Naive thymus-derived CD4-positive, alpha-beta T cell (primary cell): ENCODE data around the gene RELN. TPM values are rescaled to one million over a fixed set of nuclear protein-coding genes. Genes with fewer than 3 reads are reported as not detected.

Experiments
- ATAC-seq: fragments of 150-1000 bp; cut with Tn5 transposase; 2 replicates; pipeline ENCODE4 v1.10.0; 2021; ENCODE audit warnings: mild to moderate bottlenecking, moderate library complexity
- CTCF ChIA-PET: fragments of 350-600 bp; sonication (Branson Sonifier 250); formaldehyde crosslinking; loops from one replicate; lab custom pipeline; 2021; ENCODE audit warnings: antibody characterized with exemption; lab: Charles Lee
- POLR2A ChIA-PET: fragments of 350-600 bp; sonication (Branson Sonifier 250); formaldehyde crosslinking; loops from one replicate; lab custom pipeline; 2021; ENCODE audit warnings: antibody characterized with exemption, inconsistent platforms; lab: Charles Lee
- DNase-seq, 9 donors: peaks; one replicate each; pipeline versions ENCODE4 v3.0.0 to v3.0.0-alpha.2; 2020 to 2022; ENCODE audit warnings: mixed read lengths in 1 of 9
- H3K27ac ChIP-seq: one replicate; pipeline ENCODE4 v1.7.0; 2013; ENCODE audit warnings: mild to moderate bottlenecking, low read depth, low read length, moderate library complexity
- H3K27me3 ChIP-seq, 2 donors: one replicate each; pipeline ENCODE4 v1.7.0; 2013; ENCODE audit warnings: low read length in 2 of 2, mild to moderate bottlenecking in 2 of 2, moderate library complexity in 2 of 2; ENCODE audit not compliant: control insufficient read depth in 2 of 2, insufficient read depth in 2 of 2
- H3K36me3 ChIP-seq, 3 experiments: 1 replicate in 2 of 3; 2 replicates in 1 of 3; pipeline ENCODE4 v1.7.0; 2013; ENCODE audit warnings: low read length in 3 of 3, mild to moderate bottlenecking in 3 of 3, moderate library complexity in 1 of 3; ENCODE audit not compliant: insufficient read depth in 3 of 3, control insufficient read depth in 2 of 3
- H3K4me1 ChIP-seq, 2 donors: one replicate each; pipeline ENCODE4 v1.7.0; 2013; ENCODE audit warnings: low read length in 2 of 2, mild to moderate bottlenecking in 2 of 2, moderate library complexity in 1 of 2; ENCODE audit not compliant: control insufficient read depth in 2 of 2, insufficient read depth in 2 of 2
- H3K4me3 ChIP-seq: 2 replicates; pipeline ENCODE4 v1.7.0; 2013; ENCODE audit warnings: mild to moderate bottlenecking, low read length
- H3K9me3 ChIP-seq, 3 experiments: 1 replicate in 2 of 3; 2 replicates in 1 of 3; pipeline ENCODE4 v1.7.0; 2013; ENCODE audit warnings: low read length in 3 of 3; ENCODE audit not compliant: control insufficient read depth in 2 of 3
- H3K27ac Mint-ChIP-seq, 9 donors: one replicate each; pipeline ENCODE4 v1.8.0; 2020 to 2022; ENCODE audit warnings: mixed read lengths in 9 of 9, mild to moderate bottlenecking in 8 of 9, moderate library complexity in 5 of 9, inconsistent platforms in 2 of 9
- H3K27me3 Mint-ChIP-seq, 5 donors: one replicate each; pipeline ENCODE4 v1.8.0; 2021 to 2022; ENCODE audit warnings: mixed read lengths in 5 of 5, mild to moderate bottlenecking in 1 of 5
- H3K36me3 Mint-ChIP-seq, 5 donors: one replicate each; pipeline ENCODE4 v1.8.0; 2020 to 2022; ENCODE audit warnings: mixed read lengths in 5 of 5, mild to moderate bottlenecking in 3 of 5, inconsistent platforms in 1 of 5
- H3K4me1 Mint-ChIP-seq, 7 donors: one replicate each; pipeline ENCODE4 v1.8.0; 2020 to 2022; ENCODE audit warnings: mixed read lengths in 7 of 7, mild to moderate bottlenecking in 3 of 7, inconsistent platforms in 1 of 7
- H3K4me3 Mint-ChIP-seq, 10 donors: one replicate each; pipeline ENCODE4 v1.8.0; 2020 to 2022; ENCODE audit warnings: mild to moderate bottlenecking in 10 of 10, mixed read lengths in 10 of 10, moderate library complexity in 6 of 10, inconsistent platforms in 2 of 10
- H3K9me3 Mint-ChIP-seq, 11 donors: one replicate each; pipeline ENCODE4 v1.8.0; 2020 to 2022; ENCODE audit warnings: mixed read lengths in 11 of 11, mild to moderate bottlenecking in 4 of 11, inconsistent platforms in 1 of 11, moderate library complexity in 1 of 11
- intact Hi-C, 2 donors: fragments of 100-400 bp; cut with micrococcal nuclease; formaldehyde crosslinking; loops; one replicate each; pipeline ENCODE4 v1.15.1; 2023
- polyA plus RNA-seq, 2 donors: library from polyadenylated mRNA; unstranded; fragments of 300-500 nt; fragmentation: Illumina TruSeq; gene quantifications; one replicate each; pipeline ENCODE4 v1.2.3, GENCODE V29; 2021
- total RNA-seq, 6 experiments: library from RNA in 5 of 6; stranded (reverse) in 5 of 6; gene quantifications; 1 replicate in 5 of 6; 2 replicates in 1 of 6; pipeline ENCODE4 v1.2.3 and lab custom pipeline; 2021 to 2026

The RELN gene
- total and polyA plus RNA-seq, 7 experiments from 2014 or later = not detected

DNA sequence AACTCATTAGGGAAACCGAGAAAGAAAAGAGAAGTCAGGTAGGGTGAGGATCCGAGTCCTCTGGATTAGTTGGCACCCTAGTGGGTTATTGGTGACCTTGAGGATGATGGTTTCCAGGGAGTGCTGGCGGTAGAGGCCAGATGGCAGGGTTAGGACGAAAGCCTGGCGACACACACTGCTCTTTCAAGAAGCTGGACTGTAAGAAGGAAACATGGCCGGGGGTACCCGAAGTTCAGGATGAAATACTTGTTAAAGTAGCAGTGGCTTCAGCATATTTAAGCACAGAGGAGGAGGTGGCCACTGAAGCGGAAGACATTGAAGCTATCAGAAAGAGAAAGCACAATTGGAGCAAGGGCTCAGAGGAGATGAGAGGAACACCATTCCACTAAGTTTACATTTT is 224.6 kb downstream of the RELN start:
- no peaks in the 10 kb centered on the region for H3K4me1 ChIP-seq
- CTCF ChIA-PET = no interaction called here
- H3K4me1 Mint-ChIP-seq = no peaks in the 10 kb centered on the region
- POLR2A ChIA-PET = interaction anchor here (0.7 kb wide), 1 partner anchor 1092 kb away, joined by 3 read pairs; no protein-coding TSS in a partner anchor
- H3K27me3 ChIP-seq = no peaks in the 10 kb centered on the region
- DNase-seq (no peak), ATAC-seq (no peak)
- no peaks in the 10 kb centered on the region for H3K36me3 Mint-ChIP-seq
- no peak overlapping the region for H3K27ac Mint-ChIP-seq
- H3K9me3 Mint-ChIP-seq = peaks cover 0 to 6% (median 0%) of the 10 kb centered on the region in 11 donors
- no peak overlapping the region for H3K4me3 ChIP-seq
- H3K27me3 Mint-ChIP-seq = peaks cover 0 to 10% (median 5%) of the 10 kb centered on the region in 5 donors
- intact Hi-C loops = no loop called here
- H3K27ac ChIP-seq = no peak overlapping the region
- H3K36me3 ChIP-seq = no peaks in the 10 kb centered on the region
- H3K9me3 ChIP-seq = no peaks in the 10 kb centered on the region
- peak overlapping the region in 1 of 10 donors; percentile 16 for H3K4me3 Mint-ChIP-seq

GRCh38 chr7:103762877-103763276 is 226.6 kb downstream of the RELN start:
- no peak overlapping the region for H3K4me3 ChIP-seq
- H3K27me3 ChIP-seq = no peaks in the 10 kb centered on the region
- no peaks in the 10 kb centered on the region for H3K4me1 Mint-ChIP-seq
- no peaks in the 10 kb centered on the region for H3K4me1 ChIP-seq
- H3K4me3 Mint-ChIP-seq = no peak overlapping the region
- no peaks in the 10 kb centered on the region for H3K36me3 Mint-ChIP-seq
- intact Hi-C loops = no loop called here
- CTCF ChIA-PET = no interaction called here
- POLR2A ChIA-PET = no interaction called here
- no peak overlapping the region for H3K27ac ChIP-seq
- peaks cover 0 to 10% (median 5%) of the 10 kb centered on the region in 5 donors for H3K27me3 Mint-ChIP-seq
- ATAC-seq = no peak
- no peak overlapping the region for H3K27ac Mint-ChIP-seq
- H3K36me3 ChIP-seq = no peaks in the 10 kb centered on the region
- no peak for DNase-seq
- no peaks in the 10 kb centered on the region for H3K9me3 ChIP-seq
- peaks cover 0 to 6% (median 0%) of the 10 kb centered on the region in 11 donors for H3K9me3 Mint-ChIP-seq

GRCh38 chr7:103762065-103762760 is 227.2 kb downstream of the RELN start:
- no peaks in the 10 kb centered on the region for H3K4me1 Mint-ChIP-seq
- Histone ChIP-seq H3K27me3 (no peaks in the 10 kb centered on the region), H3K4me1 (no peaks in the 10 kb centered on the region), H3K9me3 (no peaks in the 10 kb centered on the region), H3K4me3 (no peak overlapping the region), H3K36me3 (no peaks in the 10 kb centered on the region), H3K27ac (no peak overlapping the region)
- ATAC-seq = no peak
- peaks cover 0 to 10% (median 5%) of the 10 kb centered on the region in 5 donors for H3K27me3 Mint-ChIP-seq
- intact Hi-C loops = no loop called here
- no peak for DNase-seq
- H3K9me3 Mint-ChIP-seq = peaks cover 0 to 6% (median 0%) of the 10 kb centered on the region in 11 donors
- no peak overlapping the region for H3K27ac Mint-ChIP-seq
- ChIA-PET CTCF (no interaction called here), POLR2A (no interaction called here)
- no peak overlapping the region for H3K4me3 Mint-ChIP-seq
- no peaks in the 10 kb centered on the region for H3K36me3 Mint-ChIP-seq

DNA sequence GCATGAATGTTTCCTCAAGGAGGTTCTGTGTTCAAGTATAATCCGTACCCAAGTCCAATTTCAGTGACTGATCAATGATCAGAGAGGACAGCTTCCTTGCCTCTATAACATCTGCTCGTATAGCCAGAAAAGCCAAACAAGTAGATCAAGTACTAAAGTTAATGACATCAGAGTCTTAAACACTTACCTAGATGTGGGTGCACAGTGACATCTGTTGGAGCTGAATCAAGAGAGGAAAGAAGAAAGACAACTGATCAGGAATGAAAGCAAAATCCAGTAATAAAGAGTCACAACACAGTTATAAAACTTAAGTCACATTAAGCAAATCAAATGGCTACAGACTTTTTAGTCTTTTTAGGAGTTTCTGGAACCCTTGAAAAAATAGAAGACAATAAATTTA is 236.5 kb downstream of the RELN start:
- no peaks in the 10 kb centered on the region for H3K9me3 ChIP-seq
- H3K27me3 ChIP-seq = no peaks in the 10 kb centered on the region
- no peaks in the 10 kb centered on the region for H3K4me1 ChIP-seq
- no peak overlapping the region for H3K27ac ChIP-seq
- no peak overlapping the region for H3K4me3 Mint-ChIP-seq
- POLR2A ChIA-PET = no interaction called here
- CTCF ChIA-PET = no interaction called here
- ATAC-seq (no peak), DNase-seq (no peak)
- H3K4me3 ChIP-seq = no peak overlapping the region
- H3K36me3 Mint-ChIP-seq = no peaks in the 10 kb centered on the region
- H3K4me1 Mint-ChIP-seq = no peaks in the 10 kb centered on the region
- peaks cover 0 to 2% (median 0%) of the 10 kb centered on the region in 11 donors for H3K9me3 Mint-ChIP-seq
- H3K27me3 Mint-ChIP-seq = peaks cover 0 to 13% (median 5%) of the 10 kb centered on the region in 5 donors
- intact Hi-C loops = no loop called here
- no peak overlapping the region for H3K27ac Mint-ChIP-seq
- H3K36me3 ChIP-seq = no peaks in the 10 kb centered on the region

GRCh38 chr7:103751311-103751880 is 238.1 kb downstream of the RELN start:
- Mint-ChIP-seq H3K4me1 (no peaks in the 10 kb centered on the region), H3K4me3 (no peak overlapping the region), H3K27me3 (peaks cover 0 to 13% (median 5%) of the 10 kb centered on the region in 5 donors), H3K27ac (no peak overlapping the region), H3K36me3 (no peaks in the 10 kb centered on the region), H3K9me3 (peaks cover 0 to 2% (median 0%) of the 10 kb centered on the region in 11 donors)
- intact Hi-C loops = no loop called here
- H3K4me3 ChIP-seq = no peak overlapping the region
- H3K27me3 ChIP-seq = no peaks in the 10 kb centered on the region
- ATAC-seq (no peak), DNase-seq (no peak)
- ChIA-PET CTCF (no interaction called here), POLR2A (no interaction called here)
- no peaks in the 10 kb centered on the region for H3K4me1 ChIP-seq
- H3K9me3 ChIP-seq = no peaks in the 10 kb centered on the region
- no peaks in the 10 kb centered on the region for H3K36me3 ChIP-seq
- H3K27ac ChIP-seq = no peak overlapping the region

GRCh38 chr7:103748680-103749079 is 240.8 kb downstream of the RELN start:
- no peaks in the 10 kb centered on the region for H3K4me1 ChIP-seq
- H3K36me3 ChIP-seq = no peaks in the 10 kb centered on the region
- Mint-ChIP-seq H3K27me3 (peaks cover 0 to 10% (median 3%) of the 10 kb centered on the region in 5 donors), H3K4me3 (no peak overlapping the region), H3K4me1 (no peaks in the 10 kb centered on the region), H3K27ac (no peak overlapping the region), H3K36me3 (no peaks in the 10 kb centered on the region), H3K9me3 (peaks cover 0 to 5% (median 0%) of the 10 kb centered on the region in 11 donors)
- no peaks in the 10 kb centered on the region for H3K9me3 ChIP-seq
- no peak for ATAC-seq
- ChIA-PET CTCF (no interaction called here), POLR2A (interaction anchor here (0.8 kb wide), 1 partner anchor 46 kb away, joined by 3 read pairs; no protein-coding TSS in a partner anchor)
- intact Hi-C loops = no loop called here
- no peak overlapping the region for H3K27ac ChIP-seq
- H3K4me3 ChIP-seq = no peak overlapping the region
- H3K27me3 ChIP-seq = no peaks in the 10 kb centered on the region
- no peak for DNase-seq

GRCh38 chr7:103735377-103735776 is 254.1 kb downstream of the RELN start:
- no peaks in the 10 kb centered on the region for H3K36me3 ChIP-seq
- intact Hi-C loops = no loop called here
- no peak for DNase-seq
- no peak for ATAC-seq
- no peaks in the 10 kb centered on the region for H3K4me1 ChIP-seq
- H3K27ac Mint-ChIP-seq = no peak overlapping the region
- ChIA-PET POLR2A (no interaction called here), CTCF (no interaction called here)
- no peak overlapping the region for H3K27ac ChIP-seq
- H3K9me3 ChIP-seq = no peaks in the 10 kb centered on the region
- no peak overlapping the region for H3K4me3 ChIP-seq
- no peaks in the 10 kb centered on the region for H3K4me1 Mint-ChIP-seq
- no peaks in the 10 kb centered on the region for H3K27me3 ChIP-seq
- H3K4me3 Mint-ChIP-seq = no peak overlapping the region
- peaks cover 0 to 13% (median 0%) of the 10 kb centered on the region in 5 donors for H3K27me3 Mint-ChIP-seq
- peaks cover 0 to 7% (median 0%) of the 10 kb centered on the region in 11 donors for H3K9me3 Mint-ChIP-seq
- no peaks in the 10 kb centered on the region for H3K36me3 Mint-ChIP-seq
